H1 (cell line): ENCODE data around the gene HID1. TPM values are rescaled to one million over a fixed set of nuclear protein-coding genes. Genes with fewer than 3 reads are reported as not detected.

ENCODE experiments used
- CTCF ChIA-PET: fragments of 300-600 bp; sonication (Branson Sonifier 250); formaldehyde crosslinking; loops from one replicate; lab custom pipeline; 2021; ENCODE audit not compliant: partially characterized antibody; lab: Charles Lee
- POLR2A ChIA-PET: fragments of 300-600 bp; sonication (Branson Sonifier 250); formaldehyde crosslinking; loops from one replicate; lab custom pipeline; 2021; ENCODE audit warnings: inconsistent platforms; ENCODE audit not compliant: partially characterized antibody; lab: Charles Lee
- DNase-seq, 2 experiments: peaks; one replicate each; pipeline versions ENCODE4 v3.0.0 to v3.0.0-alpha.2; 2010 to 2022; ENCODE audit warnings: low spot score in 2 of 2, low read depth in 1 of 2, mixed read lengths in 1 of 2
- FAIRE-seq: peaks from 2 replicates; lab custom pipeline; 2011; peaks lifted over from hg19 to GRCh38; lab: Jason Lieb, UNC
- H2AFZ ChIP-seq: 2 replicates; pipeline ENCODE4 v1.8.1; 2012; ENCODE audit warnings: low read length, inconsistent platforms
- H2AK5ac ChIP-seq: 2 replicates; pipeline ENCODE4 v1.6.1; 2013; ENCODE audit warnings: low read depth, low read length
- H2BK120ac ChIP-seq: replicated peaks from 2 replicates; pipeline ENCODE3; 2013; ENCODE audit warnings: low read depth, low read length, inconsistent platforms
- H2BK12ac ChIP-seq: 2 replicates; pipeline ENCODE4 v1.6.1; 2013; ENCODE audit warnings: low read depth, low read length
- H2BK15ac ChIP-seq: 2 replicates; pipeline ENCODE4 v1.6.1; 2013; ENCODE audit warnings: low read length
- H2BK20ac ChIP-seq: 2 replicates; pipeline ENCODE4 v1.6.1; 2013; ENCODE audit warnings: low read length
- H2BK5ac ChIP-seq: 2 replicates; pipeline ENCODE4 v1.6.1; 2013; ENCODE audit warnings: low read depth, low read length
- H3K14ac ChIP-seq: 2 replicates; pipeline ENCODE4 v1.6.1; 2013; ENCODE audit warnings: inconsistent platforms; ENCODE audit not compliant: insufficient read length
- H3K18ac ChIP-seq: 2 replicates; pipeline ENCODE4 v1.6.1; 2013; ENCODE audit warnings: low read length; ENCODE audit errors: extremely low read depth
- H3K23ac ChIP-seq: 2 replicates; pipeline ENCODE4 v1.6.1; 2013; ENCODE audit warnings: inconsistent platforms; ENCODE audit not compliant: insufficient read length
- H3K23me2 ChIP-seq: 2 replicates; pipeline ENCODE4 v1.6.1; 2013; ENCODE audit warnings: low read depth, low read length
- H3K27ac ChIP-seq: 2 replicates; pipeline ENCODE4 v1.6.1; 2011; ENCODE audit warnings: low read depth, low read length, inconsistent platforms
- H3K27me3 ChIP-seq, 4 experiments: replicated peaks in 1 of 4; 1 replicate in 1 of 4; 2 replicates in 3 of 4; pipeline versions ENCODE4 v1.6.1 to v1.8.1; 2011 to 2013; ENCODE audit warnings: low read length in 3 of 4, mild to moderate bottlenecking in 3 of 4, inconsistent platforms in 2 of 4, mixed read lengths in 2 of 4, moderate library complexity in 1 of 4; ENCODE audit not compliant: control insufficient read depth in 3 of 4, insufficient read depth in 3 of 4; ENCODE audit errors: extremely low read depth in 1 of 4
- H3K36me3 ChIP-seq, 4 experiments: 2 replicates each; pipeline versions ENCODE4 v1.6.1 to v1.8.1; 2011 to 2013; ENCODE audit warnings: mild to moderate bottlenecking in 4 of 4, low read length in 3 of 4, moderate library complexity in 2 of 4, control low read depth in 1 of 4, inconsistent platforms in 1 of 4; ENCODE audit not compliant: insufficient read depth in 4 of 4, control insufficient read depth in 2 of 4
- H3K4ac ChIP-seq: replicated peaks from 2 replicates; pipeline ENCODE3; 2013; ENCODE audit warnings: low read length, low read depth, mixed read lengths, inconsistent platforms; ENCODE audit not compliant: insufficient read length
- H3K4me1 ChIP-seq, 4 experiments: replicated peaks in 1 of 4; 1 replicate in 1 of 4; 2 replicates in 3 of 4; pipeline versions ENCODE4 v1.6.1 to v1.8.1; 2011 to 2013; ENCODE audit warnings: low read length in 3 of 4, inconsistent platforms in 2 of 4, mixed read lengths in 1 of 4; ENCODE audit not compliant: insufficient read depth in 4 of 4, control insufficient read depth in 3 of 4
- H3K4me2 ChIP-seq, 2 experiments: 2 replicates each; pipeline versions ENCODE4 v1.6.1 to v1.8.1; 2011 to 2013; ENCODE audit warnings: low read depth in 2 of 2, low read length in 2 of 2, control low read depth in 1 of 2, inconsistent platforms in 1 of 2, mild to moderate bottlenecking in 1 of 2; ENCODE audit not compliant: insufficient read depth in 1 of 2
- H3K4me3 ChIP-seq, 4 experiments: fragments of 200-600, 300-600 bp in 1 of 4; sonication (generic), shearing (Covaris generic), sonication (Bioruptor Twin) in 1 of 4; 2 replicates each; pipeline versions ENCODE4 v1.5.1 to v1.8.1; 2011 to 2016; ENCODE audit warnings: low read length in 4 of 4, low read depth in 3 of 4, control low read depth in 2 of 4, inconsistent platforms in 2 of 4, mild to moderate bottlenecking in 2 of 4, mixed read lengths in 1 of 4, moderate library complexity in 1 of 4; ENCODE audit not compliant: insufficient read depth in 2 of 4; ENCODE audit errors: extremely low read depth in 1 of 4
- H3K56ac ChIP-seq: replicated peaks from 2 replicates; pipeline ENCODE3; 2013; ENCODE audit warnings: low read depth, mild to moderate bottlenecking, mixed read lengths, low read length, inconsistent platforms; ENCODE audit not compliant: insufficient read length
- H3K79me1 ChIP-seq: 2 replicates; pipeline ENCODE4 v1.6.1; 2013; ENCODE audit warnings: low read depth, low read length, control low read depth
- H3K79me2 ChIP-seq, 2 experiments: 2 replicates each; pipeline versions ENCODE4 v1.6.1 to v1.8.1; 2012 to 2013; ENCODE audit warnings: low read length in 2 of 2, mild to moderate bottlenecking in 2 of 2, inconsistent platforms in 1 of 2; ENCODE audit not compliant: insufficient read depth in 2 of 2, control insufficient read depth in 1 of 2
- H3K9ac ChIP-seq, 4 experiments: replicated peaks in 1 of 4; 1 replicate in 1 of 4; 2 replicates in 3 of 4; pipeline versions ENCODE4 v1.6.1 to v1.8.1; 2011 to 2013; ENCODE audit warnings: low read depth in 3 of 4, low read length in 3 of 4, control low read depth in 2 of 4, mild to moderate bottlenecking in 2 of 4, moderate library complexity in 2 of 4, inconsistent platforms in 1 of 4; ENCODE audit errors: extremely low read depth in 1 of 4
- H3K9me3 ChIP-seq, 2 experiments: 2 replicates each; pipeline versions ENCODE4 v1.6.1 to v1.8.1; 2012 to 2013; ENCODE audit warnings: mild to moderate bottlenecking in 2 of 2, moderate library complexity in 2 of 2, control low read depth in 1 of 2, inconsistent platforms in 1 of 2, low read depth in 1 of 2, low read length in 1 of 2, mixed read lengths in 1 of 2; ENCODE audit not compliant: insufficient read depth in 2 of 2
- H4K20me1 ChIP-seq, 2 experiments: replicated peaks in 1 of 2; 2 replicates each; pipeline versions ENCODE3 to v1.8.1; 2011 to 2013; ENCODE audit warnings: inconsistent platforms in 2 of 2, low read length in 2 of 2, mild to moderate bottlenecking in 1 of 2; ENCODE audit not compliant: insufficient read depth in 2 of 2, control insufficient read depth in 1 of 2
- H4K5ac ChIP-seq: 2 replicates; pipeline ENCODE4 v1.6.1; 2013; ENCODE audit warnings: low read length, low read depth, mixed read lengths, inconsistent platforms; ENCODE audit not compliant: insufficient read length
- H4K8ac ChIP-seq: 2 replicates; pipeline ENCODE4 v1.8.0; 2013; ENCODE audit warnings: mild to moderate bottlenecking, moderate library complexity, low read length, inconsistent platforms; ENCODE audit not compliant: insufficient read depth; ENCODE audit errors: extremely low read depth
- H4K91ac ChIP-seq: replicated peaks from 2 replicates; pipeline ENCODE3; 2013; ENCODE audit warnings: low read length, mixed read lengths, inconsistent platforms; ENCODE audit not compliant: insufficient read length
- BACH1 ChIP-seq: IDR thresholded peaks from 2 replicates; pipeline ENCODE4 v1.6.1; 2012; ENCODE audit warnings: low read length, improper control_type of control experiment
- CHD1 ChIP-seq: IDR thresholded peaks from 2 replicates; pipeline ENCODE4 v1.6.1; 2012; ENCODE audit warnings: low read depth, low read length, improper control_type of control experiment
- HDAC6 ChIP-seq: IDR thresholded peaks from one replicate; pipeline ENCODE4 v1.7.1; 2012; ENCODE audit warnings: low read depth, mild to moderate bottlenecking, inconsistent platforms, low read length, moderate library complexity
- NANOG ChIP-seq: IDR thresholded peaks from 2 replicates; pipeline ENCODE4 v1.6.1; 2011; ENCODE audit warnings: low read length, low read depth, mild to moderate bottlenecking, inconsistent platforms; ENCODE audit not compliant: insufficient read depth, poor library complexity, severe bottlenecking
- SP1 ChIP-seq: IDR thresholded peaks from 2 replicates; pipeline ENCODE4 v1.6.1; 2011; ENCODE audit warnings: low read depth, low read length
- WGBS, 2 experiments: shearing (Covaris generic) in 1 of 2; methylation state at CpG; one replicate each; pipeline versions ENCODE4 v1.1.6 to v1.1.7; 2013 to 2015; ENCODE audit warnings: low lambda C conversion rate in 2 of 2, mixed read lengths in 2 of 2, inconsistent platforms in 1 of 2, low coverage in 1 of 2, missing lambda C conversion rate in 1 of 2; ENCODE audit not compliant: insufficient replicate concordance in 2 of 2, insufficient coverage in 1 of 2, insufficient read length in 1 of 2; ENCODE audit errors: extremely low coverage in 1 of 2, missing lambda C conversion rate in 1 of 2; 5-methylcytosine and 5-hydroxymethylcytosine counted together
- polyA plus RNA-seq, 7 experiments: library from polyadenylated mRNA; depleted of rRNA in 3 of 7; stranded (reverse) in 5 of 7; unstranded in 2 of 7; fragments of >200 nt in 5 of 7; fragments of 200-250 nt in 2 of 7; gene quantifications; 1 replicate in 5 of 7; 2 replicates in 1 of 7; 4 replicates in 1 of 7; pipeline versions ENCODE4 v1.2.1 to v1.2.3, GENCODE V29; 2011 to 2013; ENCODE audit warnings: missing spikeins in 2 of 7, mixed read lengths in 2 of 7
- total RNA-seq: library from RNA; stranded (reverse); fragmentation: NEBNext Ultra II Directional; extraction: Animal tissue kit (Norgen Biotek cat#: 25700); gene quantifications from 2 replicates; pipeline ENCODE4 v1.2.1, GENCODE V29; 2021
- TF ChIP-seq, protein P1 (sequence below): IDR thresholded peaks from 2 replicates; pipeline ENCODE4 v1.6.1; 2011; ENCODE audit warnings: low read depth, mild to moderate bottlenecking, low read length; ENCODE audit not compliant: insufficient read depth

HID1 gene
- total and polyA plus RNA-seq, 2 of the 8 experiments (the other 6 are each of a cell fraction or from before 2014, with no cell fraction given), result 15.1 to 25.9 TPM

DNA sequence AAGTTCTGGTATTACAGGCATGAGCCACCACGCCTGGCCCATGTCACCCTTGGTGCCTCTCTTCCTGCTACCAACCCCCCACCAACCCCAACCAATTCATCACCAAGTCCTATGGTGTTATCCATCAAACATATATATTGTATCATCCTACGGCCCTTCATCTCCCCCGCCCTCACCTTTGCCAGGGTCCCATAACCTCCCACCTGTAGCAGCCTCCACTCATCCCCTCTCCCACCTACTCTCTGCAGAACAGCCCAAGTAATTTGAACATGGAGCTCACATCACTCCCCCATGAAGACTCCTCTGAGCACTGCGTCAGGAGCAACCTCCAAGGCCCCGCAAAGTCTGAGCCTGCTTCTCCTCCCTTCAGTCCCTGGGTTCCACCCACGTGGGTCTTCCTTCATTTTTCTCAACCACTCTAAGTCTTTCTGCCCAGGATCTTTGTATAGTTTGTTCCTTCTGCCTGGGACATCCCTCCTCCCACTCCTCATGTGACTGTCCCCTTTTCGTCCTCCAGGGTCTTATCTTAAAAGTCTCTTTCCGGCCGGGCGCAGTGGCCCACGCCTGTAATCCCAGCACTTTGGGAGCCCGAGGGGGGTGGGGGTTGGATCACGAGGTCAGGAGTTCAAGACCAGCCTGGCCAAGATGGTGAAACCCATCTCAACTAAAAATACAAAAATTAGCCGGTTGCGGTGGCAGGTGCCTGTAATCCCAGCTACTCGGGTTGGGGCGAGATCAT lies 7.0 kb upstream of the HID1 start:
- Histone ChIP-seq H3K4me1 (peaks cover 4 to 7% (median 5%) of the 10 kb centered on the region in 4 experiments), H3K23ac (no peak overlapping the region), H2BK120ac (no peak overlapping the region), H4K5ac (no peak overlapping the region), H3K23me2 (peaks cover 8% of the 10 kb centered on the region; the same call in 1 of the 2 replicates), H3K36me3 (no peaks in the 10 kb centered on the region), H2BK5ac (no peak overlapping the region), H3K27me3 (peaks cover 1 to 9% (median 6%) of the 10 kb centered on the region in 4 experiments), H3K4ac (no peak overlapping the region), H3K56ac (no peak overlapping the region), H2BK12ac (no peak overlapping the region), H4K8ac (no peak overlapping the region), H3K27ac (no peak overlapping the region), H4K91ac (no peak overlapping the region), H3K18ac (no peak overlapping the region), H2AK5ac (no peak overlapping the region), H3K4me3 (no peak overlapping the region), H2AFZ (no peak overlapping the region), H3K9ac (no peak overlapping the region), H3K9me3 (no peaks in the 10 kb centered on the region), H3K14ac (no peak overlapping the region), H3K79me1 (no peaks in the 10 kb centered on the region; the same call in 1 of the 2 replicates), H2BK15ac (no peak overlapping the region), H2BK20ac (no peak overlapping the region), H3K79me2 (no peaks in the 10 kb centered on the region), H4K20me1 (no peaks in the 10 kb centered on the region), H3K4me2 (no peak overlapping the region)
- CTCF ChIA-PET, result interaction anchor here (0.7 to 2.8 kb wide), 5 partner anchors 11 to 207 kb away, joined by 3 to 10 read pairs (median 4); no protein-coding TSS in a partner anchor
- POLR2A ChIA-PET, result interaction anchor here (0.7 to 1.5 kb wide), 3 partner anchors 8 to 33 kb away, joined by 3 to 4 read pairs (median 3); partner anchors contain the start of gene CDR2L
- TF ChIP-seq BACH1 (no peak), SP1 (no peak), HDAC6 (no peak), CHD1 (no peak), NANOG (no peak)
- TF ChIP-seq, protein P1, sequence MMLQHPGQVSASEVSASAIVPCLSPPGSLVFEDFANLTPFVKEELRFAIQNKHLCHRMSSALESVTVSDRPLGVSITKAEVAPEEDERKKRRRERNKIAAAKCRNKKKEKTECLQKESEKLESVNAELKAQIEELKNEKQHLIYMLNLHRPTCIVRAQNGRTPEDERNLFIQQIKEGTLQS, result no peak
- DNase-seq (no peak), FAIRE-seq (no peak)
- WGBS, 2 experiments, result 83% methylated on average over 17 of the region's 17 CpGs; no CpG with 5 or more reads in 1 of the 2 experiments
